HG02623 (cell line): ENCODE data around the gene UNKL.
"Not testable (repeated sequence)": the region's sequence is repeated elsewhere in the genome, so short reads cannot be mapped to it uniquely, and the experiment has no call there.

Experiments used
- ATAC-seq: cut with Tn5 transposase; IDR thresholded peaks from one replicate; pipeline ENCODE4 v1.9.1; 2021; ENCODE audit warnings: moderate library complexity; ENCODE audit not compliant: unreplicated experiment

The UNKL gene

DNA sequence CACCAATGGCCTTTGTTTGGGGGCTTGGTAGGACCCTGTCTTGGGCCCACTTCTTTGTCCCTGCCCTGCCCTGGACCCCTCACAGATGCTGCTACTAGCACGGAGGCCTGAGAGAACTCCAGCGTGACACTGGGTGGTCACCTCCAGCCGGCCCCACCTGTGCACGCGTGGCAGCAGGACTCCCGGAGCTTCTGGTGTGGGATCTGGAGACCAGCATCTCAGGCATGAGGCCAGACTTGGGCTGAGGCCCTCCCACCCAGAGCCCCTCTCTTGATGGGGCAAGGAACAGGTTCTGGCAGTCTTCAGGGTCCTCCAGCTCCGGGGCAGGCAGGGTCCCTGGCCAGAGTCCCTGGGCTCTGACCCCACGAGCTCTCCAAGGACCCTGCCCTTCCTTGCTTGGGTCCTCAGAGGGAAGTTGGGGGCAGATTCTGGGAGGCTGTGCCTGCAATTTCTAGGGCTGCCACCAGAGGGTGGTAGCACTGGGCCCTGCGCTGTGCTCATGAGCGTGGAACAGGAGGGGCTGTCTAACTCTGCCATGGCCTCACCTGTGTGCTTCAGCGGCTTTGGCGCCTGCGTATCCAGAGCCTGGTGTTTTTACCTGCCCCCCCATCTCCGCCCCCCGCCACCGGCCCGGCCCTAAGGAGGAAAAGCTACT, 84.1 kb downstream of the UNKL start:
- no peak for ATAC-seq

GRCh38 chr16:1328961-1329360, 85.5 kb downstream of the UNKL start:
- not testable (repeated sequence) for ATAC-seq

DNA sequence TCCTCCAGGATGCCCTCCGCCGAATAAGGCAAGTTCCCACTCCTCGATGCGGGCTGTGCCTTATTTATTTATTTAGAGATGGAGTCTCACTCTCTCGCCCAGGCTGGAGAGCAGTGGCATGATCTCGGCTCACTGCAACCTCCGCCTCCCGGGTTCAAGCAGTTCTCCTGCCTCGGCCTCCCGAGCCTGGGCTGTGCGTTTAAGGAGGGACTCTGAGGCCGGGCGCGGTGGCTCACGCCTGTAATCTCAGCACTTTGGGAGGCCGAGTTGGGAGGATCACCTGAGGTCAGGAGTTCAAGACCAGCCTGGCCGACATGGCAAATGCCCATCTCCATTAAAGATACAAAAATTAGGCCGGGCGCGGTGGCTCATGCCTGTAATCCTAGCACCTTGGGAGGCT, 86.4 kb downstream of the UNKL start:
- not testable (repeated sequence) for ATAC-seq

DNA sequence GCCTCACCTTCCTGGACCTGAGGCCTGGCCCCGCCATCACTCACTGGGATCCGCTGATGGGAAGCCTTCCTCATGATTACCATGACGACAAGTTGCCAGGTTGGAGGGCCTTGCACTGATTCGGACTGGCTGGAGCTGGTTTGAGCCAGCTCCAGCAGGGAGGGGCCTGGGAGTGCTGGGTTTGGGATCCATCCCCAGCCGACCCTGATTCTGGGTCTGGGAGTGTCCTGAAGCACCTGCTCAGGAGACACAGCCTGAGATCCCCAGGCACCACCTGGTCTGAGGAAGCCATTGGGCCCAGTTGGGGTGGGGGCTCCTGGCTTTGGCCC, 86.9 kb downstream of the UNKL start:
- ATAC-seq: no peak

GRCh38 chr16:1326946-1327618, 87.4 kb downstream of the UNKL start:
- ATAC-seq: no peak

DNA sequence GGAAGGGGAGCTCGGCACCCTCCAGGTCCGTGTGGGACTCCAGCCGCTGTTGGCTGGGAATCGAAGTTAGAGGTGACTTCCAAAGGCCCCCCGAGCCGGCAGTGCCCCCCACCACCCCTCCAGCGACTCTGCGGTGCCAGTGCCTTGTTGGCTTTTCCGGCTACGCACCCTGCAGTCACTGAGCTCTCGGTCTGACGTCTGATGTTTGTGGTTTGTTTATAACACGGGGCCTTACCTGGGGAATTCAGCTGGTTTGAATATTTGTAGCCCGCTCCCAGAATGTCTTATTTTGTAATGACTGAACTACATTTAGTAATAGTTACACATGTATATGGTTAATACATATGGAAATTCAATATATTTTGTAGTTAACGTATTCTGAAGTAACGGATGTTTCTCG, 88.1 kb downstream of the UNKL start:
- ATAC-seq: no peak

GRCh38 chr16:1325673-1326371, 88.7 kb downstream of the UNKL start:
- ATAC-seq: no peak

DNA sequence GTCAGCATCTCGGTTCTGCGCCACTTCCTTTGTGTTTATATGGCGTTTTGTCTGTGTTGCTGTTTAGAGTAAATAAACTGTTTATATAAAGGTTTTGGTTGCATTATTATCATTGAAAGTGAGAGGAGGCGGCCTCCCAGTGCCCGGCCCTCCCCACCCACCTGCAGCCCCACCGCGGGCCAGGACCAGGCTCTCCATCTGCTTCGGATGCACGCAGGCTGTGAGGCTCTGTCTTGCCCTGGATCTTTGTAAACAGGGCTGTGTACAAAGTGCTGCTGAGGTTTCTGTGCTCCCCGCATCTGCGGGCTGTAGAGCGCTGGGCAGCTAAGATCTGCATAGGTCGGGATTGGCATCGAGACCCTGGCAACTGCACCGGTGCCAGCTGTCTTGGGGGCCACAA, 89.2 kb downstream of the UNKL start:
- no peak for ATAC-seq

- ATAC-seq: no peak
These were observed 90.1 kb downstream of the UNKL start for GRCh38 chr16:1324286-1324826.

- ATAC-seq: no peak
These were observed 90.9 kb downstream of the UNKL start for GRCh38 chr16:1323296-1324239.

DNA sequence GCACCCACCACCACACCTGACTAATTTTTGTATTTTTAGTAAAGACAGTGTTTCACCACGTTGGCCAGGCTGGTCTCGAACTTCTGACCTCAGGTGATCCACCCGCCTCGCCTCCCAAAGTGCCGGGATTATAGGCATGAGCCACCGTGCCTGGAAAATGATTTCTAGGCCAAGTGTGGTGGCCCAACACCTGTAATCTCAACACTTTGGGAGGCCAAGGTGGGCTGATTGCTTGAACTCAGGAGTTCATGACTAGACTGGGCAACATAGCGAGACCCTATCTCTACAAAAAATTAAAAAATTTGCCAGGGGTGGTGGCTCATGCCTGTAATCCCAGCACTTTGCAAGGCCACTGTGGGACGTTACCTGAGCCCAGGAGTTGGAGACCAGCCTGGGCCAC, 92.1 kb downstream of the UNKL start:
- no peak for ATAC-seq

- no peak for ATAC-seq
These were observed 93.8 kb downstream of the UNKL start for GRCh38 chr16:1320658-1321240.

- ATAC-seq: no peak
These were observed 94.4 kb downstream of the UNKL start for GRCh38 chr16:1320097-1320496.

- no peak for ATAC-seq
These were observed 95.5 kb downstream of the UNKL start for GRCh38 chr16:1319041-1319440.

DNA sequence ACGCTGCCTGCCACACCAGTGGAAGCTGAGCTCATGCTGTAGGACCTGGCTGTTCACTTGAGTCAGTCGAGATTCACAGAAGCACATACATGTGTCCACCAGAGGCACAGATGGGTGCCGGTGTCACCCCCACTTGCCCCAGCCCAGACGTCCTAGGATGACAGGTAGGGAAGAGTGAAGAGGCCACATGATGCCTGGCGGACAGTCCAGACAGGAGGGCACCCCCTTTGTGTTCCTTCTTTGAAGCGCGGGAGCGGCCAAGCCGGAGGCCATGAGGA, 96.3 kb downstream of the UNKL start:
- no peak for ATAC-seq

DNA sequence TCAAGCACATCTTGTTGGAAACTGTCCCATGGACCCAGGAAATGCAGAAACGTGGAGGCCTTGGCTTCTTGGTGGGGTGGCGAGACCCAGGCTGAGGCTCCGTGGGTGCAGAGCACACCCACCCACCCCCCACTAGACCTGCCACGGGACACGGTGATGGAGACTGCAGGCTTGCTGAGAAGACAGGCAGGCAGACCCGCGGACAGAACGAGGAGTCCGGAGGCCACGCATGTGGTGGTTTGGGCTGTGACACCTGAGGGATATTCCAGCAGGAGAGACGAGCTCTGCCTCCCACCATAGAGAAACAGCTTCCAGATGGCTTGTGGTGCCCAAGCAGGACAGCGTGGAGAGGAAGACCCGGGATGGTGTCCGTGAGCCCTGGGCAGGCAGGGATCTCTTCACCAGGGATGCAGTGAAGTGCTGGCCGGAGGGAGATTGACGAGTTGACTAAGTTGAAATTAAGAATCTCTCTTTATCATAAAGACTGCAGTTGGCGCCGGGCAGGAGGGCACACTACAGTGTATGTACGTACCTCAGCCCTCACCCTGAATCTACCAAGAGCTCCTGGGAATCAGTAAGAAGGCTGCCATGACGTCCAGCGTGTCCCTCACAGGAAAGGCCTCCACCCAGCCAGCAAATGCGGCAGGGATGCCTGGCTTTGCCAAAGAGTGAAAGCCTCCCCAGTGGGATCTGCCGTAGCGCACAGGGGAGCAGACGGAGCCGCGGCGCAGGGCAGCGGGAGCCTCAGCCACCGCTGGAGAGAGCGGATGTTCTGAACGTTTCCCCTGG, 96.8 kb downstream of the UNKL start:
- ATAC-seq: no peak

DNA sequence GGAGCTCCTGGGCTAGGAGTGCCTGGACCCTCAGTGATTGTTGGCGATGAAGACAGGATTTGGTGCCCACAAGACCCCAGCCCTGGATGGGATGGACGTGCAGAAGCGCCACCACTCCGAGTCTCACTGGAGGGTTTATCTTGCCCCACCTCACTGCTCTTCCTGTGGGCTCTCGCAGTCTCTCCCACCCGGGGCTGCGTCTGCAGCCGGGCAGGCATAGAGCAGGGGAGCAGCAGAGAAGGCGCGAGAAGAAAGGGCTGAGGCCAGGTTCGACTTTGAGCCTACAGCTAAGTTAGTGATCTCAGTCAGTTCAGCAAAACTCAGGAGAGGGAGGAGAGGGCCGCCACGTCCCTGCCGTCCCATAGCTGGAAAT, 98.5 kb downstream of the UNKL start:
- ATAC-seq: no peak

DNA sequence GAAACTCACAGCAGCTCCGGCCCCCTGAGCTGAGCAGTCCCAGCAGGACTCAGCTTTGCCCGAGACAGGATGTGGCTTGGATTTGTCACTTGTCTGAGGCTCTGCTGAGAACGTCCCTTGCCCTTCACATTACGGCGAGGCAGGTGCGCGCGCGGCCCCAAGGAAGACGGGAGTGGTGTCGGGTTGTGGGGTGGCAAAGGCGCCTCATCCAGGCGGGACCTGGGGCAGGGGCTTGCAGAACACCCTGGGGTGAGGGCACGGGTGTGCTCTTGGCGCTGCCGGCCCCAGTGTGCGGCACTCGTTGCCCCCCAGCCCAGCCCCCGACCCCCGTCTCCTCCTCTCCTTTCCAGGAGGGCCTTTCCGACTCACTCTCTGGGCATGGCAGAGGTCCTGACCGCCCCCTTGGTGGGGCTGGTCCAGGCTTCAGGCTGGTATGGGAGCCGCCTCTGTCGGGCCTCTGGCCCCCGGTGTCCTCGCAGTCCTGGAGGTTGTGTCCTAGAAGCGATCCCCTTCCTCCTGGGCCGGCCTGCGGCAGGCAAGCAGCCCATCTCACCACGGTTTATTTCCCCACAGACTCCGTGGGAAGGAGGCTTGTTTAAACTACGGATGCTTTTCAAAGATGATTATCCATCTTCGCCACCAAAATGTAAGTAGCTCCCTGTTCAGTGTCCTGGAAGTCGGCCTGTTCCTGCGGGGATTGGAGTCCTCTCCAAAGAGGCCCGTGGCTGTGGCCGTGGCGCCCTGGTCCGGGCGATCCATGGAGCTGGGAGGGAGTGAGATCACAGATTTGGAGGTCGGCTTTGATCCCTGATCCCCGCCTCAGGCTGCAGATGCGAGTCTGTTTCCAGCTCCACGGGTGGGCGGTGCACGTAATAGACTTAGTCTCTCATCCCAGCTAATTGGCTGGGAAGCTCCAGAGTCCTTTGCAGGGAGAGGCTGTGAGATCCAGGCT, 99.1 kb downstream of the UNKL start:
- no peak for ATAC-seq
